IPS DF 4.7 (cell line): ENCODE results near the gene DTNB.
"Not testable (repeated sequence)": the region's sequence is repeated elsewhere in the genome, so short reads cannot be mapped to it uniquely, and the experiment has no call there.

ENCODE experiments used
- DNase-seq: peaks from one replicate; pipeline ENCODE4 v3.0.0-alpha.2; 2013; ENCODE audit warnings: low spot score; ENCODE audit errors: extremely low read depth

DTNB gene

GRCh38 chr2:25546852-25547251, 126.5 kb downstream of the DTNB start:
- no peak for DNase-seq

GRCh38 chr2:25545899-25546298, 127.5 kb downstream of the DTNB start:
- DNase-seq: no peak

DNA sequence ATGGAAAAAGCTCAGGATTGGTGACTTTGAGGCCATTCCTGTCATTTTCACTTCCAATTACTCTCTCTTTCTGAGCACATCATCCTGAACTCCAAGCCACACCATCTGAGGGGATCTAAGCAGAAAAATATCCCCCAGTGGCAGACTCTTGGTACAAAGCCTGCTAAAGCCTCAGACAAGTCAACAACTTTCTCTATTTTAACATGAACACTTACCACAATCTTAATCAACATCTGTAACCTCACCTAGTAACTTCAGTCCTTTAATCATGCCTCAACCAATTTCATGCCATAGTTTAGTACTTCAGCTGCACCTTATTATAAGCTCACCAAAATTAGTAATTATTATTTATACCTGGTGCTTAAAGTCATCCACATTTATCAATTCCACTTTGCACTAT, 128.9 kb downstream of the DTNB start:
- no peak for DNase-seq

- DNase-seq: no peak
Measured at GRCh38 chr2:25543939-25544338, 129.4 kb downstream of the DTNB start.

DNA sequence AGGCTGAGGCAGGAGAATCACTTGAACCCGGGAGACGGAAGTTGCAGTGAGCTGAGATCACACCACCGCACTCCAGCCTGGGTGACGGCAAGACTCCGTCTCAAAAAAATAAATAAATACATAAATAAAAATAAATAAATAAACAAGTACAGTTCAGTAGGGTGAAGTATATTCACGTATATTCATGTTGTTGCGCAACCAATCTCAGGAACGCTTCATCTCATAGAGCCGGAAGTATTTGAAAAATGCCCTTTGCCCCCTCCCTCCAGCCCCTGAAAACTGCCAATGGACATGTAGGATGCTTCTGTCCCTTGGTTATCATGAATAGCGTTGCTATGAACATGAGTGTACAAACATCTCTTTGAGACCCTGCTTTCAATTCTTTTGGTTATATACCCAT, 132.0 kb downstream of the DTNB start:
- DNase-seq: no peak

DNA sequence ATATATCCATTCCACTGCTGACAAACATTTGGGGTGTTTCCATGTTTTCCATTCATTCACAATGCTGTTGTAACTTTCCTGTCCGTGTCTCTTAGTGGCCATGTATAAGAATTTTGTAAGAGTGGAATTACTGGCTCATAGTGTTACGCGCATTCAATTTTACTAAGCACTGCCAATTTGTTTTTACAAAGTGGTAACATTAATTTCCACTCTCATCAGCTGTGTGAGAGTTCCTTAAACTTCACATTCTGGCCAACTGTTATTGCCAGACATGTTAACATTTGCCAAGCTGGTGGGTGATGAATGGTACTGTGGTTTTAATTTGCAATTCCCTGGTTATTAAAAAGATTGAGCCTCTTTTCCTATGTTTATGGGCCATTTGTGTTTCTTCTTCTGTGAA, 134.2 kb downstream of the DTNB start:
- no peak for DNase-seq

GRCh38 chr2:25537526-25537925, 135.9 kb downstream of the DTNB start:
- no peak for DNase-seq

DNA sequence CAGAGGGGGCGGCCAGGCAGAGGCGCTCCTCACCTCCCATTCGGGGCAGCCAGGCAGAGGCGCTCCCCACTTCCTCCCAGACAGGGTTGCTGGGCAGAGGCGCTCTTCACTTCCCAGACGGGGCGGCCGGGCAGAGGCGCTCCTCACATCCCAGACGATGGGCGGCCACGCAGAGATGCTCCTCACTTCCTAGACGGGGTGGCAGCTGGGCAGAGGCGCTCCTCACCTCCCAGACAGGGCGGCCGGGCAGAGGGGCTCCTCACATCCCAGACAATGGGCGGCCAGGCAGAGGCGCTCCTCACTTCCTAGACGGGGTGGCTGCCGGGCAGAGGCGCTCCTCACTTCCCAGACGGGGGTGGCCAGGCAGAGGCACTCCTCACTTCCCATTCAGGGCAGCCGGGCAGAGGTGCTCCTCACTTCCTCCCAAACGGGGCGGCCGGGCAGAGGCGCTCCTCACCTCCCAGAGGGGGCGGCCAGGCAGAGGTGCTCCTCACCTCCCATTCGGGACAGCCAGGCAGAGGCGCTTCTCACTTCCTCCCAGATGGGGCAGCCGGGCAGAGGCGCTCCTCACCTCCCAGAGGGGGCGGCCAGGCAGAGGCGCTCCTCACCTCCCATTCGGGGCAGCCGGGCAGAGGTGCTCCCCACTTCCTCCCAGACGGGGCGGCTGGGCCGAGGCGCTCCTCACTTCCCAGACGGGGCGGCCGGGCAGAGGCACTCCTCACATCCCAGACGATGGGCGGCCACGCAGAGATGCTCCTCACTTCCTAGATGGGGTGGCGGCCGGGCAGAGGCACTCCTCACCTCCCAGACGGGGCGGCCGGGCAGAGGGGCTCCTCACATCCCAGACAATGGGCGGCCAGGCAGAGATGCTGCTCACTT, 137.7 kb downstream of the DTNB start:
- DNase-seq: not testable (repeated sequence)

GRCh38 chr2:25534937-25535336, 138.4 kb downstream of the DTNB start:
- not testable (repeated sequence) for DNase-seq

- no peak for DNase-seq
Measured at GRCh38 chr2:25534455-25534854, 138.9 kb downstream of the DTNB start.

GRCh38 chr2:25533771-25534170, 139.6 kb downstream of the DTNB start:
- DNase-seq: not testable (repeated sequence)

DNA sequence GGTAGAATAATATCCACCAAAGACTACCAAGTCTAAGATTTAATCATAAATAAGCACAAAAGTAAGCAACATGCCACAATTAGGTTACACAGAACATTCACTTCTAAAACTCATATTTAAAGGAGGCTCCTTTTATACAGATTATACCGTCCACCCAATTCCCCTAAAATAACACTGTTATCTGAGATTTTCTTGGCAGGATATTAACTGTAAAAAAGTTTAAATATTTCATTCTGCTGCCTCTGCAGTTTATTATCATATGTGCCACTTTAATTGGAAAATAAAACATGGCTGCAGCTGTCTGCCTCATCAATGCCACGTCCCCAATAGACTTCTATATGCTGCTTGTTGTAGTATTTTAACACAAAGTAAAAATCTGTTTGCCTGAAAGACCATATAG, 140.9 kb downstream of the DTNB start:
- no peak for DNase-seq

- no peak for DNase-seq
Measured at GRCh38 chr2:25529034-25529433, 144.3 kb downstream of the DTNB start.

- no peak for DNase-seq
Measured at GRCh38 chr2:25528173-25528572, 145.2 kb downstream of the DTNB start.

DNA sequence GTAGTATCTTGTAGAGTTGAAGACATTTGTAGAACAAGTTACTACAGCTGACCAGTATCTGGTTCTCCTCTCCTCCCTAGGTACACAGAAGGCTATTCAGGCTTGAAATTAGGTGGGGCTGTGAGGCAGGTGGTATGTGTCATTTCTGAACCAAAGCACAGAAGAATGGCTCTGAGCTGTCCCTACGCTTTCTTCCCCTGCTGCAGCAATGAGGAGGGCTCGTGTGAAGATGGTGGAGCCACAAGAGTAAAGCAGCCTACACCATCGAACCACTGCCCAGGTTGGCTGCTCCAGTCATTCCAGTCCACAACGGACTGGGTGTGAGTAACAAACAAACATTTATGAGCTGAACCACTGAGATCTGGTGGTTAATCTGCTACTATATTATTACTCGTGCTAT, 148.9 kb downstream of the DTNB start:
- DNase-seq: no peak

DNA sequence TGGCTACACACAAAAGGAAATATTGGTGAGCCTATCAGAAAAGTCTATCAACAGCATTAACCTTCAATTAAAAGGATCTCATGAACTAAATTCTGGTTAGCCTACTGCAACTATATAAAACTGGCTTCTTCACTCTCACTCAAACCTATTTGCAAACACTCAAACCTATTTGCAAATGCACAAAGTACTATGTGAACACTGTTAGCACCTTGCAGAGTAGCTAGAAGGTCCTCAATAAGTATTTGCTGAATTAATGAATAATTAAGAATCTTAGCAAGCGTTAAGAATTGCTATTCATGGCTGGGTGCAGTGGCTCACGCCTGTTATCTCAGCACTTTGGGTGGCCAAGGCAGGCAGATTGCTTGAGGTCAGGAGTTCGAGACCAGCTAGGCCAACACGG, 150.3 kb downstream of the DTNB start:
- no peak for DNase-seq

GRCh38 chr2:25521665-25522387, 151.6 kb downstream of the DTNB start:
- DNase-seq: no peak

DNA sequence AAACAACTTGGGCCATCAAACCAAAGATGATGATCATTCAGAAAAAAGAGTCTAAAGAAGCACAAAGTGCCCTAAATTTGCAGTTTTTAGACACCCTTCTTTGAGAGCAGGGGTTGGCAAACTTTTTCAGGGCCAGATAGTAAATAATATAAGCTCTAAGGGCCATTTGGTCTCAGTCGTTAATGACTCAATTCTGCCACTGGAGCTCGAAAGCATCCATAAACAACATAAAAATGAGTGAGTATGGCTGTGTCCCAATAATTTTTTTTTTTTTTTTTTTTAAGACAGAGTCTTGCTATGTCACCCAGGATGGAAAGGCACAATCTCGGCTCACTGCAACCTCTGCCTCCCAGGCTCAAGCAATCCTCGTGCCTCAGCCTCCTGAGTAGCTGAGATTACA, 152.3 kb downstream of the DTNB start:
- no peak for DNase-seq

GRCh38 chr2:25517701-25518100, 155.7 kb downstream of the DTNB start:
- no peak for DNase-seq

GRCh38 chr2:25514043-25514637, 159.2 kb downstream of the DTNB start:
- DNase-seq: no peak

DNA sequence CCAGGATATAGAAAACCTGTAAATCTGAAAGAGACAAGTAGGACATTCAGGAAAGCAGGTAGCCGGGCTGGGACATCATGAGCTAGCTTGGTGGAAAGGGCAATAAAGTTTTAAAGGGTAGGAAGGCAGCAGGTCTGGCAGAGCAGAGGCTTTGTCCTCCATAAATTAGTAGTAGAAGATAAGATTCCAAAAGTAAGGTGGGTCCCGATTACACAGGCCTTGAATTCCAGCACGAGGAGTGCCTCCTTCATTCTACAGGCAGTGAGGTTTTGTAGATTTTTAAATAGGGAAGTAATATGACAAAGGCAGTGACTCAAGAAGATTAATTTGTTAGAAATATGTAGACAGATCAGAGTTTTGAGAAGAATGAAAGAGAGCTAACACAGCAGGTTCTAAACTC, 160.7 kb downstream of the DTNB start:
- DNase-seq: no peak

DNA sequence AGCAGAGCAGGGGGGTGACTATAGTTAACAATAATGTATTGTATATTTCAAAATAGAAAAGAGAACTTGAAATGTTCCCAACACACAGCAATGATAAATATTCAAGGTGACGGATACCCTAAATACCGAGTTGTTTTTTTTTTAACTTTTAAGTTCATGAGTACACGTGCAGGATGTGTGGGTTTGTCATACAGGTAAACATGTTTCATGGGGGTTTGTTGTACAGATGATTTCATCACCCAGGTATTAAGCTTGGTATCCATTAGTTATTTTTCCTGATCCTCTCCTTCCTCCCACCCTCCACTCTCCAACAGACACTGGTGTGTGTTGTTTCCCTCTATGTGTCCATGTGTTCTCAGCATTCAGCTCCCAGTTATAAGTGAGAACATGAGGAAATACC, 167.2 kb downstream of the DTNB start:
- no peak for DNase-seq
